Measurements from ENCODE around the gene LYPD6.

DNA sequence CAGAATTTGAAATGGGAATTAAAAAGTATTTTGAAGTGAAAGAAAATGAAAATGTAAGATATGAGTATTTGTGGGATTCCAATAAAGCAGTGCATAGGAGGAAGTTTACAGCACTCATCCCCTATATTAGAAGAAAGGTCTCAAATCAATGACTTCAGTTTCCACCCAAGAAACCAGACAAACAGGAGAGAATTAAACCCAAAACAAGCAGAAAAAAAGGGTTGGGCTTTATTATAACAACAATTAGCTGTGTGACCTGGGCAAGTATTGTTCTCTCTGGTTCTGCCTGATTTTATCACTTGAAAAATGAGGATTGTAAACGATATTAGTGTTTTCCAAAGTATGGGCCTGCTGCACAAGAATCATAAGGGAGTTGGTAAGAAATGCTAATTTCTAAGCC is 18.3 kb upstream of the LYPD6 start:
- TF ChIP-seq CTCF (IDR thresholded peaks at IDR 0.05) (no peak), POLR2A (IDR thresholded peaks at IDR 0.05) (no peak)
